Fibroblast of lung (primary cell): Measurements from ENCODE around the gene LDHA. TPM values are rescaled to one million over a fixed set of nuclear protein-coding genes. Genes with fewer than 3 reads are reported as not detected.

Source experiments
- DNase-seq, 2 donors: peaks; one replicate each; pipeline versions ENCODE4 v3.0.0 to v3.0.0-alpha.2; 2010; ENCODE audit warnings: low read depth in 2 of 2
- H2AFZ ChIP-seq: 2 replicates; pipeline ENCODE4 v1.5.1; 2012; ENCODE audit warnings: low read length, control low read depth, inconsistent platforms
- H3K27ac ChIP-seq: 2 replicates; pipeline ENCODE4 v1.5.1; 2011; ENCODE audit warnings: low read length, control low read depth; ENCODE audit not compliant: insufficient read depth
- H3K27me3 ChIP-seq: 2 replicates; pipeline ENCODE4 v1.5.1; 2011; ENCODE audit warnings: mild to moderate bottlenecking, low read length; ENCODE audit not compliant: control insufficient read depth, insufficient read depth
- H3K36me3 ChIP-seq: 2 replicates; pipeline ENCODE4 v1.5.1; 2011; ENCODE audit warnings: low read length; ENCODE audit not compliant: control insufficient read depth, insufficient read depth
- H3K4me1 ChIP-seq: 2 replicates; pipeline ENCODE4 v1.5.1; 2011; ENCODE audit warnings: low read length; ENCODE audit not compliant: control insufficient read depth, insufficient read depth; ENCODE audit errors: extremely low read depth
- H3K4me2 ChIP-seq: 2 replicates; pipeline ENCODE4 v1.5.1; 2011; ENCODE audit warnings: low read length, control low read depth; ENCODE audit not compliant: insufficient read depth; ENCODE audit errors: extremely low read depth
- H3K4me3 ChIP-seq, 4 experiments: fragments of 200-600 bp in 1 of 4; sonication (generic) in 1 of 4; replicated peaks in 1 of 4; 2 replicates each; pipeline ENCODE4 v1.5.1; 2011 to 2016; ENCODE audit warnings: low read length in 4 of 4, low read depth in 3 of 4, mild to moderate bottlenecking in 3 of 4, control low read depth in 2 of 4, inconsistent platforms in 1 of 4, mixed read lengths in 1 of 4; ENCODE audit not compliant: insufficient read depth in 1 of 4; ENCODE audit errors: control extremely low read depth in 1 of 4
- H3K79me2 ChIP-seq: 2 replicates; pipeline ENCODE4 v1.5.1; 2012; ENCODE audit warnings: mild to moderate bottlenecking, low read length, inconsistent platforms; ENCODE audit not compliant: control insufficient read depth, insufficient read depth
- H3K9ac ChIP-seq: 2 replicates; pipeline ENCODE4 v1.5.1; 2011; ENCODE audit warnings: mild to moderate bottlenecking, low read length, control low read depth; ENCODE audit not compliant: insufficient read depth
- H3K9me3 ChIP-seq: 2 replicates; pipeline ENCODE4 v1.5.1; 2012; ENCODE audit warnings: low read depth, low read length; ENCODE audit not compliant: control insufficient read depth, insufficient read depth
- H4K20me1 ChIP-seq: 2 replicates; pipeline ENCODE4 v1.5.1; 2011; ENCODE audit warnings: low read length; ENCODE audit not compliant: control insufficient read depth, insufficient read depth; ENCODE audit errors: extremely low read depth
- CTCF ChIP-seq, 2 donors: IDR thresholded peaks in 1 of 2; conservative IDR thresholded peaks in 1 of 2; 1 replicate in 1 of 2; 2 replicates in 1 of 2; pipeline ENCODE4 v1.5.1; 2011 to 2012; ENCODE audit warnings: low read length in 2 of 2, control low read depth in 1 of 2, inconsistent platforms in 1 of 2, low read depth in 1 of 2, mild to moderate bottlenecking in 1 of 2
- EZH2 ChIP-seq: IDR thresholded peaks from 2 replicates; pipeline ENCODE4 v1.5.1; 2012; ENCODE audit warnings: low read length, control low read depth, mild to moderate bottlenecking; ENCODE audit errors: missing control alignments
- polyA plus RNA-seq, 2 donors: library from polyadenylated mRNA; depleted of rRNA in 1 of 2; stranded (reverse) in 1 of 2; unstranded in 1 of 2; fragments of >200 nt; gene quantifications; 2 replicates each; pipeline ENCODE4 v1.2.1, GENCODE V29; 2011 to 2012; ENCODE audit warnings: missing spikeins in 1 of 2
- total RNA-seq: library from RNA; depleted of rRNA; stranded (reverse); fragments of >200 nt; gene quantifications from 2 replicates; pipeline ENCODE4 v1.2.1, GENCODE V29; 2014

The LDHA gene
- total and polyA plus RNA-seq, 2 donors (not counting 1 experiment from before 2014, with no cell fraction given), result 202 to 1,626 TPM

GRCh38 chr11:18375941-18376340 lies 18.4 kb upstream of the LDHA start:
- Histone ChIP-seq H3K27me3 (no peaks in the 10 kb centered on the region), H3K4me2 (no peak overlapping the region), H3K9me3 (no peaks in the 10 kb centered on the region), H3K79me2 (no peaks in the 10 kb centered on the region), H3K4me1 (no peaks in the 10 kb centered on the region), H4K20me1 (no peaks in the 10 kb centered on the region), H3K4me3 (no peak overlapping the region), H2AFZ (no peak overlapping the region), H3K27ac (no peak overlapping the region), H3K36me3 (no peaks in the 10 kb centered on the region), H3K9ac (no peak overlapping the region)
- DNase-seq, result no peak
- TF ChIP-seq EZH2, result no peak
- no peak for TF ChIP-seq CTCF (conservative IDR thresholded peaks at IDR 0.05 in 1 of 2, IDR thresholded peaks at IDR 0.05 in 1 of 2; ENCODE audit: low read depth in 1 of 2, low read length in 2 of 2)

GRCh38 chr11:18379201-18379600 lies 15.2 kb upstream of the LDHA start:
- Histone ChIP-seq H3K4me1 (peaks cover 13% of the 10 kb centered on the region), H3K4me2 (no peak overlapping the region), H2AFZ (no peak overlapping the region), H3K4me3 (no peak overlapping the region), H3K9ac (no peak overlapping the region), H3K9me3 (no peaks in the 10 kb centered on the region), H3K79me2 (no peaks in the 10 kb centered on the region), H3K27ac (no peak overlapping the region), H3K36me3 (no peaks in the 10 kb centered on the region), H3K27me3 (no peaks in the 10 kb centered on the region), H4K20me1 (no peaks in the 10 kb centered on the region)
- TF ChIP-seq EZH2, result no peak
- no peak for TF ChIP-seq CTCF (conservative IDR thresholded peaks at IDR 0.05 in 1 of 2, IDR thresholded peaks at IDR 0.05 in 1 of 2; ENCODE audit: low read depth in 1 of 2, low read length in 2 of 2)
- no peak for DNase-seq

- Histone ChIP-seq H3K4me3 (peak overlapping the region in 1 of 4 experiments; percentile 19), H3K27me3 (no peaks in the 10 kb centered on the region), H4K20me1 (no peaks in the 10 kb centered on the region), H3K4me2 (peak overlapping the region; percentile 77), H2AFZ (peak overlapping the region; percentile 88), H3K79me2 (no peaks in the 10 kb centered on the region), H3K4me1 (peaks cover 21% of the 10 kb centered on the region), H3K27ac (peak overlapping the region; percentile 91), H3K9me3 (no peaks in the 10 kb centered on the region), H3K36me3 (no peaks in the 10 kb centered on the region), H3K9ac (peak overlapping the region; percentile 44)
- no peak for TF ChIP-seq EZH2
- no peak for TF ChIP-seq CTCF (conservative IDR thresholded peaks at IDR 0.05 in 1 of 2, IDR thresholded peaks at IDR 0.05 in 1 of 2; ENCODE audit: low read depth in 1 of 2, low read length in 2 of 2)
- peak; percentile 98 for DNase-seq
Observed at GRCh38 chr11:18383388-18384156, 10.8 kb upstream of the LDHA start.
